K562 (cell line): Measurements from ENCODE around the gene CELA3B. TPM values are rescaled to one million over a fixed set of nuclear protein-coding genes. Genes with fewer than 3 reads are reported as not detected.
"Not testable (repeated sequence)": the region's sequence is repeated elsewhere in the genome, so short reads cannot be mapped to it uniquely, and the experiment has no call there.

Source experiments
- ATAC-seq: fragments of 200-7000 bp; cut with Tn5 transposase; 3 replicates; pipeline ENCODE4 v1.9.1; 2020; ENCODE audit warnings: moderate library complexity
- BruUV-seq: library from RNA; stranded (reverse); fragments of 400-500 nt; replicated peaks from 2 replicates; lab custom pipeline; 2021; lab: Mats Ljungman, UMichigan
- CTCF ChIA-PET: fragments of 300-600 bp; formaldehyde crosslinking; extraction: SDS; loops from one replicate; lab custom pipeline; 2021; ENCODE audit warnings: low intra/inter-chr PET ratio; lab: Yijun Ruan, JAX
- POLR2A ChIA-PET: fragments of 300-600, 350-650 bp; sonication (Branson Sonifier 250); formaldehyde crosslinking; extraction: SDS; loops from one replicate; lab custom pipeline; 2021; ENCODE audit warnings: antibody characterized with exemption, inconsistent platforms; lab: Yijun Ruan, JAX
- DNase-seq, 4 experiments: peaks; one replicate each; pipeline versions ENCODE4 v3.0.0 to v3.0.0-alpha.2; 2011 to 2018; ENCODE audit warnings: low spot score in 3 of 4, mixed read lengths in 3 of 4; ENCODE audit errors: extremely low read depth in 1 of 4
- FAIRE-seq: peaks from 2 replicates; lab custom pipeline; 2011; peaks lifted over from hg19 to GRCh38; lab: Jason Lieb, UNC
- H2AFZ ChIP-seq: 2 replicates; pipeline ENCODE4 v1.6.0; 2011; ENCODE audit warnings: low read depth, low read length, control low read depth, inconsistent platforms
- H3K27ac ChIP-seq: fragments of 200-600 bp; 3 replicates; pipeline ENCODE4 v1.8.0; 2011; ENCODE audit warnings: low read depth, mild to moderate bottlenecking, control low read depth, inconsistent platforms, low read length, moderate library complexity, mixed read lengths; ENCODE audit errors: extremely low read depth
- H3K27me3 ChIP-seq, 2 experiments: fragments of 300-600 bp in 1 of 2; 2 replicates in 1 of 2; 3 replicates in 1 of 2; pipeline versions ENCODE4 v1.6.0 to v1.8.0; 2011; ENCODE audit warnings: inconsistent platforms in 2 of 2, low read length in 2 of 2, mild to moderate bottlenecking in 1 of 2, mixed read lengths in 1 of 2, moderate library complexity in 1 of 2; ENCODE audit not compliant: control insufficient read depth in 2 of 2, insufficient read depth in 2 of 2
- H3K36me3 ChIP-seq: fragments of 300-600 bp; 3 replicates; pipeline ENCODE4 v1.8.0; 2011; ENCODE audit warnings: mild to moderate bottlenecking, low read length, inconsistent platforms; ENCODE audit not compliant: control insufficient read depth, insufficient read depth
- H3K4me1 ChIP-seq, 2 experiments: fragments of 200-600 bp in 1 of 2; replicated peaks in 1 of 2; 2 replicates in 1 of 2; 3 replicates in 1 of 2; pipeline versions ENCODE4 v1.5.1 to v1.8.0; 2011; ENCODE audit warnings: inconsistent platforms in 2 of 2, low read length in 2 of 2, mild to moderate bottlenecking in 1 of 2, mixed read lengths in 1 of 2, moderate library complexity in 1 of 2; ENCODE audit not compliant: control insufficient read depth in 2 of 2, insufficient read depth in 2 of 2
- H3K4me2 ChIP-seq: 2 replicates; pipeline ENCODE4 v1.6.1; 2011; ENCODE audit warnings: low read length, control low read depth, inconsistent platforms, mixed read lengths; ENCODE audit not compliant: insufficient read depth
- H3K4me3 ChIP-seq: fragments of 200-600 bp; sonication (generic), shearing (Covaris generic); 2 replicates; pipeline ENCODE4 v1.5.1; 2016; ENCODE audit warnings: control low read depth, inconsistent platforms
- H3K79me2 ChIP-seq: fragments of 200-600 bp; 3 replicates; pipeline ENCODE4 v1.8.0; 2011; ENCODE audit warnings: low read length, inconsistent platforms; ENCODE audit not compliant: control insufficient read depth, insufficient read depth
- H3K9ac ChIP-seq, 2 experiments: 2 replicates each; pipeline versions ENCODE4 v1.6.0 to v1.6.1; 2011; ENCODE audit warnings: low read depth in 2 of 2, low read length in 2 of 2, control low read depth in 1 of 2, inconsistent platforms in 1 of 2, mild to moderate bottlenecking in 1 of 2, mixed read lengths in 1 of 2; ENCODE audit not compliant: insufficient read depth in 1 of 2
- H3K9me1 ChIP-seq: one replicate; pipeline ENCODE4 v1.6.0; 2011; ENCODE audit warnings: inconsistent platforms, mild to moderate bottlenecking, low read length, moderate library complexity; ENCODE audit not compliant: control insufficient read depth, insufficient read depth
- H3K9me3 ChIP-seq: replicated peaks from 2 replicates; pipeline ENCODE4 v1.5.1; 2011; ENCODE audit warnings: low read depth, low read length, inconsistent platforms; ENCODE audit not compliant: control insufficient read depth, insufficient read depth
- H4K20me1 ChIP-seq: replicated peaks from 2 replicates; pipeline ENCODE4 v1.6.1; 2011; ENCODE audit warnings: low read length, inconsistent platforms, mixed read lengths; ENCODE audit not compliant: control insufficient read depth, insufficient read depth
- MAZ ChIP-seq, 2 experiments: fragments of 450-650 bp in 1 of 2; sonication (generic) in 1 of 2; formaldehyde crosslinking; IDR thresholded peaks in 1 of 2; conservative IDR thresholded peaks in 1 of 2; 2 replicates each; pipeline versions ENCODE4 v1.4.0 to v1.5.0; 2020; ENCODE audit warnings: mild to moderate bottlenecking in 1 of 2, missing genetic modification reagents in 1 of 2
- RAD21 ChIP-seq, 2 experiments: fragments of 250-450 bp in 1 of 2; fragments of 450-650 bp in 1 of 2; sonication (Bioruptor Pico) in 1 of 2; formaldehyde crosslinking in 1 of 2; IDR thresholded peaks in 1 of 2; conservative IDR thresholded peaks in 1 of 2; 2 replicates each; pipeline versions ENCODE4 v1.4.0 to v1.8.0; 2020 to 2022; ENCODE audit warnings: mild to moderate bottlenecking in 2 of 2, moderate library complexity in 1 of 2
- SMC3 ChIP-seq: conservative IDR thresholded peaks from 2 replicates; pipeline ENCODE4 v1.6.1; 2011; ENCODE audit warnings: low read depth, low read length, improper control_type of control experiment; ENCODE audit not compliant: insufficient read depth
- STAG1 ChIP-seq: sonication (generic); formaldehyde crosslinking; IDR thresholded peaks from 2 replicates; pipeline ENCODE4 v1.5.0; 2020; ENCODE audit warnings: missing genetic modification reagents, borderline replicate concordance
- WGBS: fragments of 100-300 bp; shearing (Covaris generic); methylation state at CpG from one replicate; pipeline ENCODE4 v1.1.6; 2016; ENCODE audit warnings: low coverage, mixed read lengths; ENCODE audit not compliant: insufficient coverage; ENCODE audit errors: missing lambda C conversion rate; 5-methylcytosine and 5-hydroxymethylcytosine counted together
- in situ Hi-C: fragments of 300-500 bp; cut with MboI; formaldehyde crosslinking; loops from 4 replicates; pipeline ENCODE4 v1.15.0; 2018; ENCODE audit warnings: inconsistent platforms, mixed read lengths
- intact Hi-C: fragments of 100-400 bp; cut with micrococcal nuclease; formaldehyde crosslinking; loops from 2 replicates; pipeline ENCODE4 v1.14.2; 2022
- polyA plus RNA-seq, 8 experiments: library from polyadenylated mRNA; depleted of rRNA in 4 of 8; stranded (reverse) in 5 of 8; unstranded in 3 of 8; fragments of >200 nt; fragmentation: Nextera tagmentation in 2 of 8; fragmentation: Illumina TruSeq in 1 of 8; extraction: Ambion mirVana in 2 of 8; extraction: Trizol in 1 of 8; gene quantifications; 2 replicates each; pipeline versions ENCODE4 v1.2.1 to v1.2.3, GENCODE V29; 2011 to 2014; ENCODE audit warnings: inconsistent platforms in 1 of 8, missing spikeins in 1 of 8
- total RNA-seq, 7 experiments: library from RNA; depleted of rRNA in 6 of 7; stranded (reverse); fragments of >200 nt in 6 of 7; fragmentation: Illumina TruSeq in 2 of 7; extraction: Trizol in 2 of 7; gene quantifications; 2 replicates each; pipeline versions ENCODE4 v1.2.1 to v1.2.3, GENCODE V29; 2011 to 2021; ENCODE audit warnings: low replicate concordance in 1 of 7
- TF ChIP-seq, protein P1 (sequence below), 2 experiments: fragments of 450-650 bp; formaldehyde crosslinking in 1 of 2; IDR thresholded peaks; 2 replicates each; pipeline versions ENCODE4 v1.4.0 to v1.6.1; 2014 to 2020; ENCODE audit warnings: mild to moderate bottlenecking in 2 of 2, borderline replicate concordance in 1 of 2, low read depth in 1 of 2

The CELA3B gene
- total and polyA plus RNA-seq, 9 of the 15 experiments (the other 6 are each of a cell fraction or from before 2014, with no cell fraction given): 3.1 TPM; not detected in 8

DNA sequence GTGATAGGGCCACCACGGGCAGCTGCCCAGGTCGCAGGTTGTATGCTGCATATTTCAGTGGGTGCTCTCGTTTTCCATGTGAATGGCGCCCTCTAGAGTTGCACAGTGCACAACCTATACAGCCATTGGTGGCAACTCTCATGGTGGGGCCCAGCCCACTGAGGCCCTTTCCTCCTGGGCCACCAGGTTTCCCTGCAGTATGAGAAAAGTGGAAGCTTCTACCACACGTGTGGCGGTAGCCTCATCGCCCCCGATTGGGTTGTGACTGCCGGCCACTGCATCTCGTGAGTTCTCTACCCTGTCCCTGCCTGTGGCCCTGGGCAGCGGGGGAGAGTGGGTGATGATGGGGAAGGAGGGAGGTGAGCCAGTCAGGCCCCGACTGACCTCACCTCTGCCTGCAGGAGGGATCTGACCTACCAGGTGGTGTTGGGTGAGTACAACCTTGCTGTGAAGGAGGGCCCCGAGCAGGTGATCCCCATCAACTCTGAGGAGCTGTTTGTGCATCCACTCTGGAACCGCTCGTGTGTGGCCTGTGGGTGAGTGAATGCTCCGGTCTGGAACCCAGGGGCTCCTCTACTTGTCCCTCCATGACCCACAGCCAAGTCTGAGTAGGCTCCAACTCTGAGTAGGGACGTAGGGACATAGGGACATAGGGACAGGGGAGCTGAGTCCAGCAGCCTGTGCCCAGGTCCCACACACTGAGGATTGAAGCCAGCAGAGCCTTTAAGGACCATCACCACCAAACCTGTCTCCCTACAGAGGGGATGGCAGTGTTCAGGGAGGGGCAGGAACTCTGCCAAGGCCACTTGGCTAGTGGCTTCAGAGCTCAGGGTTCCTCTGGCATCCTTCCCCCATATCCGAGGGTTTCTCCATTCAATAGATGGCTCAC, 28.7 kb downstream of the CELA3B start (continued):
- TF ChIP-seq, protein P1, sequence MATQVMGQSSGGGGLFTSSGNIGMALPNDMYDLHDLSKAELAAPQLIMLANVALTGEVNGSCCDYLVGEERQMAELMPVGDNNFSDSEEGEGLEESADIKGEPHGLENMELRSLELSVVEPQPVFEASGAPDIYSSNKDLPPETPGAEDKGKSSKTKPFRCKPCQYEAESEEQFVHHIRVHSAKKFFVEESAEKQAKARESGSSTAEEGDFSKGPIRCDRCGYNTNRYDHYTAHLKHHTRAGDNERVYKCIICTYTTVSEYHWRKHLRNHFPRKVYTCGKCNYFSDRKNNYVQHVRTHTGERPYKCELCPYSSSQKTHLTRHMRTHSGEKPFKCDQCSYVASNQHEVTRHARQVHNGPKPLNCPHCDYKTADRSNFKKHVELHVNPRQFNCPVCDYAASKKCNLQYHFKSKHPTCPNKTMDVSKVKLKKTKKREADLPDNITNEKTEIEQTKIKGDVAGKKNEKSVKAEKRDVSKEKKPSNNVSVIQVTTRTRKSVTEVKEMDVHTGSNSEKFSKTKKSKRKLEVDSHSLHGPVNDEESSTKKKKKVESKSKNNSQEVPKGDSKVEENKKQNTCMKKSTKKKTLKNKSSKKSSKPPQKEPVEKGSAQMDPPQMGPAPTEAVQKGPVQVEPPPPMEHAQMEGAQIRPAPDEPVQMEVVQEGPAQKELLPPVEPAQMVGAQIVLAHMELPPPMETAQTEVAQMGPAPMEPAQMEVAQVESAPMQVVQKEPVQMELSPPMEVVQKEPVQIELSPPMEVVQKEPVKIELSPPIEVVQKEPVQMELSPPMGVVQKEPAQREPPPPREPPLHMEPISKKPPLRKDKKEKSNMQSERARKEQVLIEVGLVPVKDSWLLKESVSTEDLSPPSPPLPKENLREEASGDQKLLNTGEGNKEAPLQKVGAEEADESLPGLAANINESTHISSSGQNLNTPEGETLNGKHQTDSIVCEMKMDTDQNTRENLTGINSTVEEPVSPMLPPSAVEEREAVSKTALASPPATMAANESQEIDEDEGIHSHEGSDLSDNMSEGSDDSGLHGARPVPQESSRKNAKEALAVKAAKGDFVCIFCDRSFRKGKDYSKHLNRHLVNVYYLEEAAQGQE (IDR thresholded peaks at IDR 0.05; ENCODE audit: borderline replicate concordance): peak; percentile 25; the same call in 1 of the 2 replicates
- TF ChIP-seq, protein P1 (CRISPR knock-in tag; IDR thresholded peaks at IDR 0.05; ENCODE audit: low read depth): not testable (repeated sequence)
- TF ChIP-seq SMC3 (peak; percentile 38; the same call in 1 of the 2 replicates), STAG1 (CRISPR knock-in tag) (peak; percentile 64; the same call in 1 of the 2 replicates), RAD21 (CRISPR knock-in tag; conservative IDR thresholded peaks at IDR 0.05 in 1 of 2, IDR thresholded peaks at IDR 0.05 in 1 of 2) (peak in 1 of 2 experiments; percentile 70; a peak in 3 of 4 replicates), MAZ (CRISPR knock-in tag; conservative IDR thresholded peaks at IDR 0.05 in 1 of 2, IDR thresholded peaks at IDR 0.05 in 1 of 2) (0 out of 4 replicates have a peak, but pooled peaks of 1 of the 2 experiments have one; percentile 39)
- TF ChIP-seq, all 486 proteins: peak for 7; not testable (repeated sequence) for 479

DNA sequence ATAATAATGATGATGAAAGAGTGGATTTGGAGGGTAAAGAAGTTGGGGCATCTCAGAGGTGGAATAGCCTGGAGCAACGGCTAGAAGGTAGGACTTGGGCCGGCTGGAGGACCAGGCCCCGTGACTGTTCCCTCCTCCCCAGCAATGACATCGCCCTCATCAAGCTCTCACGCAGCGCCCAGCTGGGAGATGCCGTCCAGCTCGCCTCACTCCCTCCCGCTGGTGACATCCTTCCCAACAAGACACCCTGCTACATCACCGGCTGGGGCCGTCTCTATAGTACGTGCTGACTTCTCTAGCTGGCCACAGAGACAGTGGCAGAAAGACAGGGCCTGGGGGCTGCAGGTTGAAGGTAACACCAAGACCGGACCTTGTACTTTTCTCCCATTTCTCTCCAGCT, 29.9 kb downstream of the CELA3B start:
- not testable (repeated sequence) for DNase-seq

More for the DNA sequence above, 29.9 kb downstream of the CELA3B start:
- BruUV-seq, H3K79me2 ChIP-seq, H3K27me3 ChIP-seq, intact Hi-C loops, ATAC-seq, H3K4me3 ChIP-seq, H2AFZ ChIP-seq, H3K9me3 ChIP-seq, POLR2A ChIA-PET, in situ Hi-C loops, H3K36me3 ChIP-seq, H4K20me1 ChIP-seq, H3K27ac ChIP-seq, CTCF ChIA-PET, H3K4me2 ChIP-seq, H3K9me1 ChIP-seq, FAIRE-seq, H3K4me1 ChIP-seq: not testable (repeated sequence)
- peak overlapping the region in 1 of 2 experiments; percentile 77; a peak in 1 of 4 replicates for H3K9ac ChIP-seq
- WGBS: 23% methylated on average over 13 of the region's 13 CpGs
